Naive thymus-derived CD4-positive, alpha-beta T cell (primary cell): ENCODE results near the gene C9orf50. TPM values are rescaled to one million over a fixed set of nuclear protein-coding genes. Genes with fewer than 3 reads are reported as not detected.

Experiments used
- ATAC-seq: fragments of 150-1000 bp; cut with Tn5 transposase; 2 replicates; pipeline ENCODE4 v1.10.0; 2021; ENCODE audit warnings: mild to moderate bottlenecking, moderate library complexity
- CTCF ChIA-PET: fragments of 350-600 bp; sonication (Branson Sonifier 250); formaldehyde crosslinking; loops from one replicate; lab custom pipeline; 2021; ENCODE audit warnings: antibody characterized with exemption; lab: Charles Lee
- POLR2A ChIA-PET: fragments of 350-600 bp; sonication (Branson Sonifier 250); formaldehyde crosslinking; loops from one replicate; lab custom pipeline; 2021; ENCODE audit warnings: antibody characterized with exemption, inconsistent platforms; lab: Charles Lee
- DNase-seq, 9 donors: peaks; one replicate each; pipeline versions ENCODE4 v3.0.0 to v3.0.0-alpha.2; 2020 to 2022; ENCODE audit warnings: mixed read lengths in 1 of 9
- H3K27ac ChIP-seq: one replicate; pipeline ENCODE4 v1.7.0; 2013; ENCODE audit warnings: mild to moderate bottlenecking, low read depth, low read length, moderate library complexity
- H3K27me3 ChIP-seq, 2 donors: one replicate each; pipeline ENCODE4 v1.7.0; 2013; ENCODE audit warnings: low read length in 2 of 2, mild to moderate bottlenecking in 2 of 2, moderate library complexity in 2 of 2; ENCODE audit not compliant: control insufficient read depth in 2 of 2, insufficient read depth in 2 of 2
- H3K36me3 ChIP-seq, 3 experiments: 1 replicate in 2 of 3; 2 replicates in 1 of 3; pipeline ENCODE4 v1.7.0; 2013; ENCODE audit warnings: low read length in 3 of 3, mild to moderate bottlenecking in 3 of 3, moderate library complexity in 1 of 3; ENCODE audit not compliant: insufficient read depth in 3 of 3, control insufficient read depth in 2 of 3
- H3K4me1 ChIP-seq, 2 donors: one replicate each; pipeline ENCODE4 v1.7.0; 2013; ENCODE audit warnings: low read length in 2 of 2, mild to moderate bottlenecking in 2 of 2, moderate library complexity in 1 of 2; ENCODE audit not compliant: control insufficient read depth in 2 of 2, insufficient read depth in 2 of 2
- H3K4me3 ChIP-seq: 2 replicates; pipeline ENCODE4 v1.7.0; 2013; ENCODE audit warnings: mild to moderate bottlenecking, low read length
- H3K9me3 ChIP-seq, 3 experiments: 1 replicate in 2 of 3; 2 replicates in 1 of 3; pipeline ENCODE4 v1.7.0; 2013; ENCODE audit warnings: low read length in 3 of 3; ENCODE audit not compliant: control insufficient read depth in 2 of 3
- H3K27ac Mint-ChIP-seq, 9 donors: one replicate each; pipeline ENCODE4 v1.8.0; 2020 to 2022; ENCODE audit warnings: mixed read lengths in 9 of 9, mild to moderate bottlenecking in 8 of 9, moderate library complexity in 5 of 9, inconsistent platforms in 2 of 9
- H3K27me3 Mint-ChIP-seq, 5 donors: one replicate each; pipeline ENCODE4 v1.8.0; 2021 to 2022; ENCODE audit warnings: mixed read lengths in 5 of 5, mild to moderate bottlenecking in 1 of 5
- H3K36me3 Mint-ChIP-seq, 5 donors: one replicate each; pipeline ENCODE4 v1.8.0; 2020 to 2022; ENCODE audit warnings: mixed read lengths in 5 of 5, mild to moderate bottlenecking in 3 of 5, inconsistent platforms in 1 of 5
- H3K4me1 Mint-ChIP-seq, 7 donors: one replicate each; pipeline ENCODE4 v1.8.0; 2020 to 2022; ENCODE audit warnings: mixed read lengths in 7 of 7, mild to moderate bottlenecking in 3 of 7, inconsistent platforms in 1 of 7
- H3K4me3 Mint-ChIP-seq, 10 donors: one replicate each; pipeline ENCODE4 v1.8.0; 2020 to 2022; ENCODE audit warnings: mild to moderate bottlenecking in 10 of 10, mixed read lengths in 10 of 10, moderate library complexity in 6 of 10, inconsistent platforms in 2 of 10
- H3K9me3 Mint-ChIP-seq, 11 donors: one replicate each; pipeline ENCODE4 v1.8.0; 2020 to 2022; ENCODE audit warnings: mixed read lengths in 11 of 11, mild to moderate bottlenecking in 4 of 11, inconsistent platforms in 1 of 11, moderate library complexity in 1 of 11
- intact Hi-C, 2 donors: fragments of 100-400 bp; cut with micrococcal nuclease; formaldehyde crosslinking; loops; one replicate each; pipeline ENCODE4 v1.15.1; 2023
- polyA plus RNA-seq, 2 donors: library from polyadenylated mRNA; unstranded; fragments of 300-500 nt; fragmentation: Illumina TruSeq; gene quantifications; one replicate each; pipeline ENCODE4 v1.2.3, GENCODE V29; 2021
- total RNA-seq, 6 experiments: library from RNA in 5 of 6; stranded (reverse) in 5 of 6; gene quantifications; 1 replicate in 5 of 6; 2 replicates in 1 of 6; pipeline ENCODE4 v1.2.3 and lab custom pipeline; 2021 to 2026

Gene C9orf50
- total and polyA plus RNA-seq, 7 experiments from 2014 or later, result not detected

GRCh38 chr9:129655696-129656095 is 34.8 kb upstream of the C9orf50 start:
- POLR2A ChIA-PET, result no interaction called here

GRCh38 chr9:129655154-129655553 is 34.3 kb upstream of the C9orf50 start:
- Mint-ChIP-seq H3K4me1 (no peaks in the 10 kb centered on the region), H3K27me3 (peaks cover 0 to 2% (median 0%) of the 10 kb centered on the region in 5 donors), H3K27ac (no peak overlapping the region), H3K36me3 (no peaks in the 10 kb centered on the region), H3K4me3 (no peak overlapping the region), H3K9me3 (no peaks in the 10 kb centered on the region)
- H3K4me1 ChIP-seq, result no peaks in the 10 kb centered on the region
- ATAC-seq (no peak), DNase-seq (no peak)
- no peaks in the 10 kb centered on the region for H3K9me3 ChIP-seq
- no peak overlapping the region for H3K27ac ChIP-seq
- intact Hi-C loops, result no loop called here
- no peak overlapping the region for H3K4me3 ChIP-seq
- ChIA-PET POLR2A (no interaction called here), CTCF (no interaction called here)
- H3K27me3 ChIP-seq, result no peaks in the 10 kb centered on the region
- no peaks in the 10 kb centered on the region for H3K36me3 ChIP-seq

More at GRCh38 chr9:129655696-129656095, 34.8 kb upstream of the C9orf50 start:
- no peaks in the 10 kb centered on the region for H3K4me1 ChIP-seq
- Mint-ChIP-seq H3K9me3 (no peaks in the 10 kb centered on the region), H3K36me3 (no peaks in the 10 kb centered on the region), H3K27me3 (peaks cover 0 to 2% (median 0%) of the 10 kb centered on the region in 5 donors), H3K27ac (no peak overlapping the region), H3K4me1 (no peaks in the 10 kb centered on the region), H3K4me3 (no peak overlapping the region)
- H3K27me3 ChIP-seq, result no peaks in the 10 kb centered on the region
- ATAC-seq (no peak), DNase-seq (no peak)
- H3K27ac ChIP-seq, result no peak overlapping the region
- intact Hi-C loops, result no loop called here
- no peaks in the 10 kb centered on the region for H3K9me3 ChIP-seq
- no peaks in the 10 kb centered on the region for H3K36me3 ChIP-seq
- H3K4me3 ChIP-seq, result no peak overlapping the region
- CTCF ChIA-PET, result interaction anchor here (1.0 kb wide), 1 partner anchor 13 kb away, joined by 4 read pairs; no protein-coding TSS in a partner anchor

GRCh38 chr9:129654554-129655040 is 33.7 kb upstream of the C9orf50 start:
- ChIA-PET POLR2A (no interaction called here), CTCF (no interaction called here)
- Histone ChIP-seq H3K4me1 (no peaks in the 10 kb centered on the region), H3K36me3 (no peaks in the 10 kb centered on the region), H3K4me3 (no peak overlapping the region), H3K27me3 (no peaks in the 10 kb centered on the region), H3K27ac (no peak overlapping the region), H3K9me3 (no peaks in the 10 kb centered on the region)
- H3K4me3 Mint-ChIP-seq, result no peak overlapping the region
- ATAC-seq (no peak), DNase-seq (no peak)
- peaks cover 0 to 3% (median 0%) of the 10 kb centered on the region in 5 donors for H3K27me3 Mint-ChIP-seq
- H3K4me1 Mint-ChIP-seq, result no peaks in the 10 kb centered on the region
- H3K36me3 Mint-ChIP-seq, result no peaks in the 10 kb centered on the region
- H3K9me3 Mint-ChIP-seq, result no peaks in the 10 kb centered on the region
- intact Hi-C loops, result no loop called here
- no peak overlapping the region for H3K27ac Mint-ChIP-seq

GRCh38 chr9:129653823-129654553 is 33.1 kb upstream of the C9orf50 start:
- Histone ChIP-seq H3K4me1 (no peaks in the 10 kb centered on the region), H3K36me3 (no peaks in the 10 kb centered on the region), H3K27ac (no peak overlapping the region), H3K9me3 (no peaks in the 10 kb centered on the region), H3K27me3 (no peaks in the 10 kb centered on the region), H3K4me3 (no peak overlapping the region)
- Mint-ChIP-seq H3K27ac (no peak overlapping the region), H3K36me3 (no peaks in the 10 kb centered on the region), H3K4me3 (no peak overlapping the region), H3K27me3 (peaks cover 0 to 3% (median 0%) of the 10 kb centered on the region in 5 donors), H3K9me3 (no peaks in the 10 kb centered on the region), H3K4me1 (no peaks in the 10 kb centered on the region)
- ChIA-PET POLR2A (no interaction called here), CTCF (no interaction called here)
- ATAC-seq (no peak), DNase-seq (no peak)
- intact Hi-C loops, result no loop called here

- no peaks in the 10 kb centered on the region for H3K36me3 ChIP-seq
- DNase-seq (no peak), ATAC-seq (no peak)
- Mint-ChIP-seq H3K9me3 (no peaks in the 10 kb centered on the region), H3K4me3 (no peak overlapping the region), H3K27me3 (peaks cover 0 to 3% (median 0%) of the 10 kb centered on the region in 5 donors), H3K27ac (no peak overlapping the region), H3K4me1 (no peaks in the 10 kb centered on the region), H3K36me3 (no peaks in the 10 kb centered on the region)
- ChIA-PET POLR2A (no interaction called here), CTCF (no interaction called here)
- no peak overlapping the region for H3K4me3 ChIP-seq
- no peak overlapping the region for H3K27ac ChIP-seq
- H3K4me1 ChIP-seq, result no peaks in the 10 kb centered on the region
- no peaks in the 10 kb centered on the region for H3K27me3 ChIP-seq
- intact Hi-C loops, result no loop called here
- H3K9me3 ChIP-seq, result no peaks in the 10 kb centered on the region
These were observed 29.9 kb upstream of the C9orf50 start for GRCh38 chr9:129650680-129651235.

GRCh38 chr9:129649726-129650679 is 29.1 kb upstream of the C9orf50 start:
- Histone ChIP-seq H3K4me1 (no peaks in the 10 kb centered on the region), H3K27ac (no peak overlapping the region), H3K9me3 (no peaks in the 10 kb centered on the region), H3K4me3 (no peak overlapping the region), H3K36me3 (no peaks in the 10 kb centered on the region), H3K27me3 (no peaks in the 10 kb centered on the region)
- no peak for DNase-seq
- Mint-ChIP-seq H3K4me1 (no peaks in the 10 kb centered on the region), H3K4me3 (no peak overlapping the region), H3K9me3 (no peaks in the 10 kb centered on the region), H3K27me3 (peaks cover 0 to 3% (median 0%) of the 10 kb centered on the region in 5 donors), H3K36me3 (no peaks in the 10 kb centered on the region), H3K27ac (no peak overlapping the region)
- ChIA-PET CTCF (no interaction called here), POLR2A (no interaction called here)
- intact Hi-C loops, result no loop called here
- ATAC-seq, result no peak
